Naive thymus-derived CD8-positive, alpha-beta T cell (primary cell): ENCODE measurements around the gene SCAP. TPM values are rescaled to one million over a fixed set of nuclear protein-coding genes. Genes with fewer than 3 reads are reported as not detected.

ENCODE experiments used
- ATAC-seq, 2 donors: fragments of 150-1000 bp; cut with Tn5 transposase in 1 of 2; sonication (Bioruptor Pico), chemical (Tn5 transposase) in 1 of 2; 1 replicate in 1 of 2; 2 replicates in 1 of 2; pipeline ENCODE4 v1.10.0; 2021; ENCODE audit warnings: mild to moderate bottlenecking in 2 of 2, moderate library complexity in 2 of 2
- POLR2A ChIA-PET: fragments of 350-600 bp; sonication (Branson Sonifier 250); formaldehyde crosslinking; loops from one replicate; lab custom pipeline; 2021; ENCODE audit warnings: antibody characterized with exemption; lab: Charles Lee
- DNase-seq, 10 donors: peaks; one replicate each; pipeline versions ENCODE4 v3.0.0 to v3.0.0-alpha.2; 2020 to 2022
- H3K27ac Mint-ChIP-seq, 10 donors: one replicate each; pipeline ENCODE4 v1.8.0; 2020 to 2022; ENCODE audit warnings: mild to moderate bottlenecking in 10 of 10, mixed read lengths in 10 of 10, moderate library complexity in 4 of 10, inconsistent platforms in 1 of 10
- H3K27me3 Mint-ChIP-seq, 5 donors: one replicate each; pipeline ENCODE4 v1.8.0; 2021 to 2022; ENCODE audit warnings: mixed read lengths in 5 of 5
- H3K36me3 Mint-ChIP-seq, 3 donors: one replicate each; pipeline ENCODE4 v1.8.0; 2020 to 2022; ENCODE audit warnings: mixed read lengths in 3 of 3, mild to moderate bottlenecking in 2 of 3, inconsistent platforms in 1 of 3
- H3K4me1 Mint-ChIP-seq, 4 donors: one replicate each; pipeline ENCODE4 v1.8.0; 2021 to 2022; ENCODE audit warnings: mixed read lengths in 4 of 4
- H3K4me3 Mint-ChIP-seq, 10 donors: one replicate each; pipeline ENCODE4 v1.8.0; 2020 to 2022; ENCODE audit warnings: mild to moderate bottlenecking in 10 of 10, mixed read lengths in 10 of 10, moderate library complexity in 6 of 10, inconsistent platforms in 1 of 10
- H3K9me3 Mint-ChIP-seq, 9 donors: one replicate each; pipeline ENCODE4 v1.8.0; 2020 to 2022; ENCODE audit warnings: mixed read lengths in 9 of 9, mild to moderate bottlenecking in 3 of 9, inconsistent platforms in 1 of 9, moderate library complexity in 1 of 9
- polyA plus RNA-seq, 3 donors: library from polyadenylated mRNA; unstranded; fragments of 300-500 nt; fragmentation: Illumina TruSeq; gene quantifications; one replicate each; pipeline ENCODE4 v1.2.3, GENCODE V29; 2021
- total RNA-seq, 8 experiments: library from RNA in 2 of 8; stranded (reverse) in 2 of 8; gene quantifications; one replicate each; pipeline ENCODE4 v1.2.3 and lab custom pipeline; 2021 to 2026

SCAP gene
- total and polyA plus RNA-seq, 5 experiments from 2014 or later, result 32.3 to 95.9 (median 55.7) TPM

DNA sequence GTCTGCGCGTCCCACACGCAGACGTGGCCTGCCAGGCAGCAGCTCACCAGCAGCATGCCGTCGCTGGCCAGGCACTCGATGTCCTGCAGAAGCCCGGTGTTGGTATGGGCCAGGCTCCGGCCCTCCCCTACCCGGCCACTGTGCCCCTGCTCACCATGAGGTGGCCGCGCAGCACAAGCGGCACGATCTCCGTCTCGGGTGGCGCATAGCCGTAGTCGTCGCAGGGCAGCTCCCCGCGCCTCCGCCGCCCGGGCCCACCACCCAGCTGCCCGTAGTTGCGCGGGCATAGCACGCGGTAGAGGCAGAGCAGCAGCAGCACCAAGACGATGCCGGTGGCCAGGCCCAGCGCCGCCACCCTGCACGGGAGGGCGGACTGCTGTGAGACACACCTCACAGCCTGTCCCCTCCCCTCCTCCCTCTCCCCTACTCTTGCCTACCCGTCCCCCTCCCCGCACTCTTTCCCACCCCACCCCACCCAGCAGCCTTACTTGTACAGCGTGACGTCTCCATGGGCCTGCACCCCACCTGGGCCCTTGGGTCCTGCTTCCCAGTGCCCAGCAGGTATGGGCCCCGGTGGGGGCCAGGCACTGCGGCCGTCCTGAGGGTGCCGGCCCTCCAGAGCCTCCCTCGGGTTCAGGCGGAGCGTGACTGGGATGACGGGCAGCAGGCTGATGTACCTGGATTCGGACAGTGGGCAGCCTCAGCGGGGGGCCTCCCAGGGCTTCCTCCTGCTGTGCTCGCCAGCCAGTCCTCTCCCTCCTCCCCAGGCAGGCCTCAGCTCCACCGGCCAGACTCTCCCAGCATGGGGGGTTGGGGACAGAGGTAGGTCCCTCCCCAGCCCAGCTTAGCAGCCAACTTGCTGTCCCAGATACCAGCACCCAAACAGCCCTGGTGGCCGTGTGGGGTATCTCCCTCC is 57.3 kb downstream of the SCAP start:
- Mint-ChIP-seq H3K9me3 (no peaks in the 10 kb centered on the region), H3K4me3 (no peak overlapping the region), H3K27me3 (no peaks in the 10 kb centered on the region), H3K36me3 (peaks cover 0 to 35% (median 4%) of the 10 kb centered on the region in 3 donors), H3K4me1 (peaks cover 11 to 25% (median 21%) of the 10 kb centered on the region in 4 donors), H3K27ac (peak overlapping the region in 3 of 10 donors; percentile 62 to 90 (median 71))
- ATAC-seq (no peak), DNase-seq (no peak)
- POLR2A ChIA-PET, result no interaction called here

GRCh38 chr3:47416041-47416440 is 59.7 kb downstream of the SCAP start:
- Mint-ChIP-seq H3K27ac (peak overlapping the region in 9 of 10 donors; percentile 21 to 84 (median 52)), H3K4me1 (peaks cover 4 to 8% (median 7%) of the 10 kb centered on the region in 4 donors), H3K27me3 (no peaks in the 10 kb centered on the region), H3K36me3 (peaks cover 0 to 49% (median 7%) of the 10 kb centered on the region in 3 donors), H3K4me3 (peak overlapping the region in 1 of 10 donors; percentile 12), H3K9me3 (no peaks in the 10 kb centered on the region)
- ATAC-seq (no peak), DNase-seq (no peak)
- POLR2A ChIA-PET, result no interaction called here

DNA sequence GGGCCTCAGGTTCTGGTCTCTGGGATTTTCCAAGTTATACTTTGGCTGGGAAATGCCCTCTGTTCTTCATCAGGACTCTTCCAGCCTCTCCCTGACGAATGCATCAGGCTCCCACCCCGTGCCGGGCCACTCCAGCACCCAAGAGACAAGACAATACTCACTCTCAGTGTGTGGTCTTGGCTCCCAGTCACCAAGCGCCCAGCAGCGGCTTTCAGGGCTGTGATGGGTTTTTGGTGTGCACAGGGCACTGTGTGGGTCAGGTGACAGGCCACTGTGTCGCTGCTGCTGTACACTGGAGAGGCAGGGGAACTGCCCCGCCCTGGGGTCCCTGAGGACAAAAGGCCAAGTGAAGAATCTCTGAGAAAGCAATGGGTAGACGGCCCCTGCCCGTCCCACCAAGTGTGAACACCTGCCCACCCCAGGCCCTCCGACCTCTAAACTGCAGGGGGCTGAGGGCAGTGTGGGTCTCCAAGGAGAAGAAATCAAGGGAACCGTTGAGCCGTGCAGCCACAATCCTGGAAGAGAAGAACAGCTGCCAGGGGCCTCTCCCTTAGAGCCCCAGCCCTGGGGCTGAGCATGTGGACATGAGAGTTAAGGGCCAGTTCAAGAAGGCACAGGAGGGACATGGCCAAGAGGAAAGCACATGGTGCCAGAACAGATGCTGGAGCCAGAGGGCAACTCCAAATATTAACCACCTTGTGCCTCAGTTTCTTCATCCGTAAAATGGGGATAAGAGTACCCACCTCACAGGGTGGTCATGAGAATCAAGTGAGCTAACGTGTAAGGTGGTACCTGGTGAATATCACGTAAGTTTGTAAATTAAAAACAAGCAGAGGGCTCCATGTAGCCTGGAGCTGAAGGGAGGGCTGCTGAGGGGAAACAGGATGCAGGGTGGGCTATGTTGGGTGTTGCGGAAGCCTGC is 60.8 kb downstream of the SCAP start:
- DNase-seq, result no peak
- peaks cover 0 to 5% (median 4%) of the 10 kb centered on the region in 4 donors for H3K4me1 Mint-ChIP-seq
- H3K36me3 Mint-ChIP-seq, result peaks cover 0 to 50% (median 5%) of the 10 kb centered on the region in 3 donors
- POLR2A ChIA-PET, result no interaction called here
- H3K27me3 Mint-ChIP-seq, result no peaks in the 10 kb centered on the region
- no peak overlapping the region for H3K4me3 Mint-ChIP-seq
- ATAC-seq, result no peak
- H3K9me3 Mint-ChIP-seq, result no peaks in the 10 kb centered on the region
- peak overlapping the region; percentile 9 to 89 (median 56) for H3K27ac Mint-ChIP-seq

DNA sequence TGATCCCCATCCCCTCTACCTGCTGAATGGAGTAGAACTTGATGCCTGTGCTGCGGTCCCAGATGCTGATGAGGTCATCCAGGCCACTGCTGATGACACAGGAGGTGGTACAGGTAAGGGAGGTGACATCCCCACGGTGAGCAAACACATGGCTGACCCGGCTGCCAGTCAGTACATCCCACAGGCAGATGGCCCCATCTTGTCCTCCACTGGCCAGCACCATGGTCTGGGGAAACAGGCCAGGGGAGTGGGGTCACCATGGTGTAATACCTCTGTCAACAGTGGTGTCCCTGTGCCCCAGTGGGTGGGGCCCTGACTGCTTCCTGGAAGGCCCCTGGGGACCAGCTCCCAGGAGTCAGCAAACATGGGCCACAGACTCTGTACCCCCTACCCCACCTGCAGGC is 61.6 kb downstream of the SCAP start:
- H3K27ac Mint-ChIP-seq, result no peak overlapping the region
- no peaks in the 10 kb centered on the region for H3K27me3 Mint-ChIP-seq
- H3K4me1 Mint-ChIP-seq, result peaks cover 0 to 5% (median 4%) of the 10 kb centered on the region in 4 donors
- no peak overlapping the region for H3K4me3 Mint-ChIP-seq
- no peaks in the 10 kb centered on the region for H3K9me3 Mint-ChIP-seq
- H3K36me3 Mint-ChIP-seq, result peaks cover 0 to 48% (median 5%) of the 10 kb centered on the region in 3 donors
- DNase-seq (no peak), ATAC-seq (no peak)
- POLR2A ChIA-PET, result no interaction called here

DNA sequence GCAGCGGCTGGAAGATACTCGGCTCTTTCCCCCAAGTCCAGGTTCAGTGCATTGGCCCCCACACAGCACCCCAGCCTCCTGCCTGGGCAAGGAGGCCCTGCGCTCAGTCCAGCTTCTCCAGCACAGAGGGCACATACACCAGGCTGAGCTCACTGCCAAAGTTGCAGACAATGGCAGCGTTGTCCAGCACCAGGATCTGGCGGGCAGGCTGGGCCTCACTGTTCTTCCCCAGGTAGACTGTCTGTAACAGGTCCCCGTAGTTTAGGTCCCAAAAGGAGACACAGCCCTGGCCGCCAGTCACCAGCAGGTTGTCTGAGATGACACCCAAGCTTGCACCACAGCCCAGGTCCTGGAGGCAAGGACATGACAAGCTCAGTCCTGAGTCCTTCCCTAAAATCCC is 62.0 kb downstream of the SCAP start:
- POLR2A ChIA-PET, result interaction anchor here (0.6 kb wide), 1 partner anchor 1481 kb away, joined by 4 read pairs; no protein-coding TSS in a partner anchor
- H3K27me3 Mint-ChIP-seq, result no peaks in the 10 kb centered on the region
- no peak for ATAC-seq
- peaks cover 0 to 44% (median 3%) of the 10 kb centered on the region in 3 donors for H3K36me3 Mint-ChIP-seq
- DNase-seq, result no peak
- H3K9me3 Mint-ChIP-seq, result no peaks in the 10 kb centered on the region
- no peak overlapping the region for H3K4me3 Mint-ChIP-seq
- H3K4me1 Mint-ChIP-seq, result peaks cover 0 to 5% (median 2%) of the 10 kb centered on the region in 4 donors
- H3K27ac Mint-ChIP-seq, result peak overlapping the region in 1 of 10 donors; percentile 56

GRCh38 chr3:47412842-47413520 is 62.8 kb downstream of the SCAP start:
- H3K27ac Mint-ChIP-seq, result peak overlapping the region in 6 of 10 donors; percentile 46 to 85 (median 52)
- H3K4me3 Mint-ChIP-seq, result no peak overlapping the region
- peaks cover 0 to 50% (median 4%) of the 10 kb centered on the region in 3 donors for H3K36me3 Mint-ChIP-seq
- ATAC-seq (no peak), DNase-seq (no peak)
- no peaks in the 10 kb centered on the region for H3K9me3 Mint-ChIP-seq
- no peaks in the 10 kb centered on the region for H3K27me3 Mint-ChIP-seq
- peaks cover 0 to 5% (median 2%) of the 10 kb centered on the region in 4 donors for H3K4me1 Mint-ChIP-seq
- POLR2A ChIA-PET, result interaction anchor here (0.6 kb wide), 1 partner anchor 1481 kb away, joined by 4 read pairs; no protein-coding TSS in a partner anchor

DNA sequence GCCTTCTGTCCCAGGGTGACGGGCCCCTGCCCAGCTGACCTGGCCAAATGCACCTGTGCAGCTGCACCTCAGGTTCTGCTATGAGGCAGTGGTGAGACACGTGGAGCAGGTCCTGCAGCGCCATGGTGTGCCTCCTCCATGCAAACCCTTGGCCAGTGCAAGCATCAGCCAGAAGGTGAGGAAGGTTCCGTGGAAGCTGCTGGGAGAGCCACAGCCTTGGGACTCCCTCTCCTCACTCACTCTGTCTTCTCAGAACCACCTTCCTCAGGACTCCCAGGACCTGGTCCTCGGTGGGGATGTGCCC is 63.3 kb downstream of the SCAP start:
- peaks cover 0 to 55% (median 4%) of the 10 kb centered on the region in 3 donors for H3K36me3 Mint-ChIP-seq
- no peaks in the 10 kb centered on the region for H3K27me3 Mint-ChIP-seq
- H3K4me3 Mint-ChIP-seq, result no peak overlapping the region
- ATAC-seq (no peak), DNase-seq (no peak)
- POLR2A ChIA-PET, result no interaction called here
- H3K9me3 Mint-ChIP-seq, result no peaks in the 10 kb centered on the region
- H3K4me1 Mint-ChIP-seq, result peaks cover 0 to 5% (median 2%) of the 10 kb centered on the region in 4 donors
- peak overlapping the region in 1 of 10 donors; percentile 46 for H3K27ac Mint-ChIP-seq

DNA sequence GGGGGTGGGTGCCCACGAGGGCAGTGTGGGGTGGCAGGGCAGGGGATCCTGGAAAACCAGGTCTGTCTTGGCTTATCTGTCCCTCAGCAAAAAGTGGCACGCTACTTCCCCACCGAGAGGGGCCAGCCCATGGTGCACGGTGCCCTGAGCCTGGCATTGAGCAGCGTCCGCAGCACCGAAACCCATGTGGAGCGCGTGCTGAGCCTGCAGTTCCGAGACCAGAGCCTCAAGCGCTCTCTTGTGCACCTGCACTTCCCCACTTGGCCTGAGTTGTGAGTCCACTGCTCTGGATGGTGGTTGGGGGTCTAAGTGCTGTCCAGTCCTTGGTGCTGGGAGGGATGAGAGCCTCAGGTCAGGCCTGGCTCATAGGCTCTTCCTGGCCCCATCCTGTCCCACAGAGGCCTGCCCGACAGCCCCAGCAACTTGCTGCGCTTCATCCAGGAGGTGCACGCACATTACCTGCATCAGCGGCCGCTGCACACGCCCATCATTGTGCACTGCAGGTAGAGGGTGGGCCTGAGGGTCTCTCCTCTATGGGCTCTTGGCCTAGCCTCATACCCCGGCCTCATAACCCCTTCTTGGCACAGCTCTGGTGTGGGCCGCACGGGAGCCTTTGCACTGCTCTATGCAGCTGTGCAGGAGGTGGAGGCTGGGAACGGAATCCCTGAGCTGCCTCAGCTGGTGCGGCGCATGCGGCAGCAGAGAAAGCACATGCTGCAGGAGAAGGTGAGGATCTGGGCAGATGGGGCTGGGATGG is 63.9 kb downstream of the SCAP start:
- Mint-ChIP-seq H3K9me3 (no peaks in the 10 kb centered on the region), H3K27ac (no peak overlapping the region), H3K4me1 (peaks cover 0 to 5% (median 2%) of the 10 kb centered on the region in 4 donors), H3K36me3 (peaks cover 0 to 57% (median 4%) of the 10 kb centered on the region in 3 donors), H3K27me3 (no peaks in the 10 kb centered on the region), H3K4me3 (no peak overlapping the region)
- ATAC-seq (no peak), DNase-seq (no peak)
- POLR2A ChIA-PET, result no interaction called here

DNA sequence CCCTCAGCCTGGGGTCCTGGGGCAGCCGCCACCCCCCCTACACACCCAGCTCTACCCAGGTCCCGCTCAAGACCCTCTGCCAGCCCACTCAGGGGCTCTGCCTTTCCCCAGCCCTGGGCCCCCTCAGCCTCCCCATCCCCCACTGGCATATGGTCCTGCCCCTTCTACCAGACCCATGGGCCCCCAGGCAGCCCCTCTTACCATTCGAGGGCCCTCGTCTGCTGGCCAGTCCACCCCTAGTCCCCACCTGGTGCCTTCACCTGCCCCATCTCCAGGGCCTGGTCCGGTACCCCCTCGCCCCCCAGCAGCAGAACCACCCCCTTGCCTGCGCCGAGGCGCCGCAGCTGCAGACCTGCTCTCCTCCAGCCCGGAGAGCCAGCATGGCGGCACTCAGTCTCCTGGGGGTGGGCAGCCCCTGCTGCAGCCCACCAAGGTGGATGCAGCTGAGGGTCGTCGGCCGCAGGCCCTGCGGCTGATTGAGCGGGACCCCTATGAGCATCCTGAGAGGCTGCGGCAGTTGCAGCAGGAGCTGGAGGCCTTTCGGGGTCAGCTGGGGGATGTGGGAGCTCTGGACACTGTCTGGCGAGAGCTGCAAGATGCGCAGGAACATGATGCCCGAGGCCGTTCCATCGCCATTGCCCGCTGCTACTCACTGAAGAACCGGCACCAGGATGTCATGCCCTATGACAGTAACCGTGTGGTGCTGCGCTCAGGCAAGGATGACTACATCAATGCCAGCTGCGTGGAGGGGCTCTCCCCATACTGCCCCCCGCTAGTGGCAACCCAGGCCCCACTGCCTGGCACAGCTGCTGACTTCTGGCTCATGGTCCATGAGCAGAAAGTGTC is 64.7 kb downstream of the SCAP start:
- Mint-ChIP-seq H3K27ac (peak overlapping the region in 2 of 10 donors; percentile 7 to 79), H3K4me1 (peaks cover 0 to 5% (median 2%) of the 10 kb centered on the region in 4 donors), H3K4me3 (peak overlapping the region in 1 of 10 donors; percentile 33), H3K27me3 (no peaks in the 10 kb centered on the region), H3K36me3 (peaks cover 0 to 56% (median 4%) of the 10 kb centered on the region in 3 donors), H3K9me3 (no peaks in the 10 kb centered on the region)
- POLR2A ChIA-PET, result no interaction called here
- no peak for DNase-seq
- no peak for ATAC-seq

GRCh38 chr3:47410417-47410720 is 65.4 kb downstream of the SCAP start:
- Mint-ChIP-seq H3K9me3 (no peaks in the 10 kb centered on the region), H3K36me3 (peaks cover 0 to 51% (median 4%) of the 10 kb centered on the region in 3 donors), H3K4me3 (no peak overlapping the region), H3K27ac (peak overlapping the region in 1 of 10 donors; percentile 44), H3K4me1 (peaks cover 0 to 5% (median 2%) of the 10 kb centered on the region in 4 donors), H3K27me3 (no peaks in the 10 kb centered on the region)
- POLR2A ChIA-PET, result interaction anchor here (1.1 kb wide), 1 partner anchor 21 kb away, joined by 3 read pairs; no protein-coding TSS in a partner anchor
- DNase-seq, result no peak
- no peak for ATAC-seq
